VCaP (cell line): Measurements from ENCODE around the gene HOXD10.

Experiments
- H3K27ac ChIP-seq: fragments of 450-650 bp; 2 replicates; pipeline ENCODE4 v1.5.1; 2017
- CTCF ChIP-seq: fragments of 450-650 bp; conservative IDR thresholded peaks from 2 replicates; pipeline ENCODE4 v1.5.1; 2017; ENCODE audit warnings: mild to moderate bottlenecking, moderate library complexity

The HOXD10 gene

DNA sequence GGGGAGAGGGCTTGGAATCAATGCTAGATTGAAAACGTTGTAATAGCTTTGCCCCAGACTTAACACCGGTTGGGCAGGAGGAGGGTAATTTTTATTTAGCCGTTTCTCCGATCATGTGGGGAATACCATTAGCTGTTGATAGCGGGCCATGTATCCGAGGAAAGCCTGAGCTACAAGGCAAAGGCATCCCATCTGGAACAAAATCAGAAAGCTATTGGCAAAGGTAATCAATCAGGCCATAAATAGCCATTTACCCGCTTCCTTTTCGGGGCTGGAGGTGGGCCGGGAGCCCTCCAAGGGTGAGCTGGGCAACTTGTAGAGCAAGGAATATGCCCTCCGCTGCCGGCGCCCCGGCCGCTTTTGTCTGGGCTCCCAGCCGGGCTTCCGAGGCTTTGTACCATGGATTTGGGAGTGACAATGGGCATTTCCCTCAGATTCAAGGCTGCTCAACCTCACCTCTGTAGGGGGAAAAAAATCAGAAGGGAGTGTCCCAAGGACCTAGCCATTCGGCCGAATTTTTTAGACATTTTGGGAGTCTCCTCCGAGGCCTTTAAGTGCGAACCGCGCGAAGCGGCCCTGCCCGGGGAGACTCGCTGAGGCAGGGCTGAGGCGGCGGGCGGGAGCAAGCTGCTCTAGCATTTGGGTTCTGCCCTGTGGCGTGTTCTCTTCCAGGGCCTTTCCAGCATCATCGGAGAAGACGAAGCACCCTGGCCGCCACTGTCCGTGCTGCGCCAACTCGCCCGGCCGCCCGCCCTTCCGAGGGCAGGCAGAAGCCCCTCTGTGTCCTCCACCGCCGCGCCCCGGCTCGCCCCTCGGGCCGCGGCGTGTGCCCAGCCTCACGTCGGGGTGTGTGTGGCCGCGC, 4.8 kb downstream of the HOXD10 start:
- H3K27ac ChIP-seq: no peak overlapping the region
- no peak for TF ChIP-seq CTCF

- no peak overlapping the region for H3K27ac ChIP-seq
- TF ChIP-seq CTCF: no peak
Measured at GRCh38 chr2:176122052-176122682, 5.6 kb downstream of the HOXD10 start.

DNA sequence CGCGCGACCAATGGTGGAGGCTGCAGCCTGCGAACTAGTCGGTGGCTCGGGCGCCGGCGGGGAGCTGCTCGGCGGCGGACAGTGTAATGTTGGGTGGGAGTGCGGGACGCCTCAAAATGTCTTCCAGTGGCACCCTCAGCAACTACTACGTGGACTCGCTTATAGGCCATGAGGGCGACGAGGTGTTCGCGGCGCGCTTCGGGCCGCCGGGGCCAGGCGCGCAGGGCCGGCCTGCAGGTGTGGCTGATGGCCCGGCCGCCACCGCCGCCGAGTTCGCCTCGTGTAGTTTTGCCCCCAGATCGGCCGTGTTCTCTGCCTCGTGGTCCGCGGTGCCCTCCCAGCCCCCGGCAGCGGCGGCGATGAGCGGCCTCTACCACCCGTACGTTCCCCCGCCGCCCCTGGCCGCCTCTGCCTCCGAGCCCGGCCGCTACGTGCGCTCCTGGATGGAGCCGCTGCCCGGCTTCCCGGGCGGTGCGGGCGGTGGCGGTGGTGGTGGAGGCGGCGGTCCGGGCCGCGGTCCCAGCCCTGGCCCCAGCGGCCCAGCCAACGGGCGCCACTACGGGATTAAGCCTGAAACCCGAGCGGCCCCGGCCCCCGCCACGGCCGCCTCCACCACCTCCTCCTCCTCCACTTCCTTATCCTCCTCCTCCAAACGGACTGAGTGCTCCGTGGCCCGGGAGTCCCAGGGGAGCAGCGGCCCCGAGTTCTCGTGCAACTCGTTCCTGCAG, 6.3 kb downstream of the HOXD10 start, which contains the start of gene HOXD9:
HOXD9 (plus strand) TSS at position 37 of the 728 bp plus-strand sequence; CDS start at position 87, 50 bp downstream.
- TF ChIP-seq CTCF: no peak
- H3K27ac ChIP-seq: no peak within 1 kb of the TSS

DNA sequence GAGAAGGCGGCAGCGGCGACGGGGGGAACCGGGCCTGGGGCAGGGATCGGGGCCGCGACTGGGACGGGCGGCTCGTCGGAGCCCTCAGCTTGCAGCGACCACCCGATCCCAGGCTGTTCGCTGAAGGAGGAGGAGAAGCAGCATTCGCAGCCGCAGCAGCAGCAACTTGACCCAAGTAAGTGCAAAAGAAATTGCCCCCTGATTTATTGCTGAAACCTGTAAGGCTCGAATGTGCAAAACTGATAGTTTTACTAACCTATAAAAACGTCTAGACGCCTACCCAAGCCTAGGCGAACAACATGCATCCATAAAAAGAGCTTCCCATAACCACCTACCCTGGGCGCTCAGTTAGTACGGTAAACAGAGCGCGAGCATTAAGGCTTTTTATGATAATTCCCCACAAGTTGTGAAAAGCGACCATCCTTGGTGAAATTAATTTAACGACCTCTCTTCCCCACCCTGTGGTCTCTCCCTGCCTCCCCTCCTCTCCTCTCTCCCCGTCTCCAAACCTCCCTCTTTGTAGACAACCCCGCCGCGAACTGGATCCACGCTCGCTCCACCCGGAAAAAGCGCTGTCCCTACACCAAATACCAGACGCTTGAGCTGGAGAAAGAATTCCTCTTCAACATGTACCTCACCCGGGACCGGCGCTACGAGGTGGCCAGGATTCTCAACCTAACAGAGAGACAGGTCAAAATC, 7.0 kb downstream of the HOXD10 start:
- no peak for TF ChIP-seq CTCF

DNA sequence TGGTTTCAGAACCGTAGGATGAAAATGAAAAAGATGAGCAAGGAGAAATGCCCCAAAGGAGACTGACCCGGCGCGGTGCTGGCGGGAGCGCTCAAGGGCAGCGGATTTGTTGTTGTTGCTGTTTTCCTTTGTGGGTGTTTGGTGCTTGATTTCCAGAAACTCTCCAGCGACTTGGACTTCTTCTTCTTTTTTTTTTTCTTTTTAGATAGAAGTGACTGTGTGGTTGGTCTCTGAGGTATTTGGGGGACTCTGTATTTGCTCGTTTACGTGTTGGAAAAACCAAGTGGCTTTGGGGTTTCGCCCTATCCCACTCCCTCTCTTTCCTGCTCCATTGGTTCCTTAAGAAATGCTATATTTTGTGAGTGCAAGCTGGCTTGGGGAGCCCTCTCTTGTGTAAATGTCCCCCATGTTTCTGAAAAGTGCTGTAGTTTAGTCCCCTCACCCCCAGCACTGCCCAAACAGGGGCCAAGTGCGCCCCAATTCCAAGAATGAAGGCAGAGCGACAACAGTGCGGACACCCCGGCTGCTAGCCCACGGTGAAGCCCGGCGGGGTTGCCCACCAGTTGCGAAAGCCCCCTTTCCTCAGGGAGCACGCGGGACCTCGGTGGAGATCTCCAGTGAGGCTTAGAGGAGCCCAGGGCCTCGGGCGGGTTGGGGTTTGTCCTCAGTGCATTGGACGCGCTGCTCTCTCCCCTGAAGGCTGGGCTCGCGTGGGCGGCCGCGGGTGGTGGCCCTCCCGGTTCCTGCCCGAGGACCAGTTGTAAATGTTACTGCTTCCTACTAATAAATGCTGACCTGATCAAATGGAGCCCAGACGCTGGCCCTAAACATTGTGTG, 7.8 kb downstream of the HOXD10 start:
- no peak for TF ChIP-seq CTCF
- H3K27ac ChIP-seq: no peak overlapping the region

More for the DNA sequence above, 7.0 kb downstream of the HOXD10 start:
- H3K27ac ChIP-seq: no peak overlapping the region

- no peak for TF ChIP-seq CTCF
- H3K27ac ChIP-seq: no peak overlapping the region
Measured at GRCh38 chr2:176124947-176125771, 8.6 kb downstream of the HOXD10 start.
